Measurements from ENCODE around the gene LDB1. TPM values are rescaled to one million over a fixed set of nuclear protein-coding genes. Genes with fewer than 3 reads are reported as not detected.

LDB1 gene
- polyA plus RNA-seq, 4 donors = 108 to 149 (median 124) TPM

DNA sequence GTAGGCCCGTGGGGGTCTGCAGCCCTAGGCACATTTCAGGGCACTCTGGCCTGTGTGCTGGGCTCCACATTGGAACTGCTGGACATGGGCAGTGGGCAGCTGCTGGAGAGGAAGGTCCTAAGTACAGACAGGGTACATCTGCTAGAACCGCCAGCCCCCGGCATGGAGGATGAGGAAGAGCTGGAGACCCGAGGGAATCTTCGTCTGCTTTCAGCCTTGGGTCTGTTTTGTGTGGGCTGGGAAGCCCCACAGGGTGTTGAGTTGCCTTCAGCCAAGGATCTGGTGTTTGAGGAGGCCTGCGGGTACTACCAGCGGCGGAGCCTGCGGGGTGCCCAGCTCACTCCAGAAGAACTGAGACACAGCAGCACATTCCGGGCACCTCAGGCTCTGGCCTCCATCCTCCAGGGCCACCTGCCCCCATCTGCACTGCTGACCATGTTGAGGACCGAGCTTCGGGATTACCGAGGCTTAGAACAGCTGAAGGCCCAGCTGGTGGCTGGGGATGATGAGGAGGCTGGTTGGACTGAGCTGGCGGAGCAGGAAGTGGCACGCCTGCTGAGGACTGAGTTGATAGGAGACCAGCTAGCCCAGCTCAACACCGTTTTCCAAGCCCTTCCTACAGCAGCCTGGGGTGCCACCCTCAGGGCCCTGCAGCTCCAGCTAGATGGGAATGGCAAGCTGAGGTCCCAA, 53.6 kb downstream of the LDB1 start:
- DNase-seq (ENCODE audit: low read depth in 4 of 4, low spot score in 2 of 4) = no peak

DNA sequence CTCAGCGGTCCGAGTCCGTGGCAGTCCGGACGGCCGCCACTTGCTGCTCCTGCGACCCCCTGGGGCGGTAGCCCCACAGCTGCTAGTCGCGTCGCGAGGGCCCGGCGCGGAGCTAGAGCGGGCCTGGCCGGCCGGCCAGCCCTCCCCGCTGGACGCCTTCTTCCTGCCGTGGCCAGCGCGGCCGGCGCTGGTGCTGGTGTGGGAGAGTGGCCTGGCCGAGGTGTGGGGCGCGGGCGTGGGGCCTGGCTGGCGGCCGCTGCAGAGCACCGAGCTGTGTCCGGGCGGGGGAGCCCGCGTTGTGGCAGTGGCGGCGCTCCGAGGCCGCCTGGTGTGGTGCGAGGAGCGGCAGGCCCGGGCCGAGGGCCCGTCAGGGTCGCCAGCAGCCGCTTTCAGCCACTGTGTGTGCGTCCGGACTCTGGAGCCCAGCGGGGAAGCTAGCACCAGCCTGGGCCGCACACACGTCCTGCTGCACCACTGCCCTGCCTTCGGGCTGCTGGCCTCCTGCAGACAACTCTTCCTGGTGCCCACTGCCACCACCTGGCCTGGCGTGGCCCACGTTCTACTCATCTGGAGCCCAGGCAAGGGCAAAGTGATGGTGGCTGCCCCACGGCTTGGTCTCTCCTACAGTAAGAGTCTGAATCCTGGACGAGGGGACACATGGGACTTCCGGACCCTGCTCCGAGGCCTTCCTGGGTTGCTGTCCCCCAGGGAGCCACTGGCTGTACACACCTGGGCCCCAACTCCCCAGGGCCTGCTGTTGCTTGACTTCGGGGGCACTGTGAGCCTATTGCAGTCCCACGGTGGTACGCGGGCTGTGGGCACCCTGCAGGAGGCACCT, 54.4 kb downstream of the LDB1 start:
- DNase-seq (ENCODE audit: low read depth in 4 of 4, low spot score in 2 of 4) = peak in 1 of 4 donors; percentile 11

DNA sequence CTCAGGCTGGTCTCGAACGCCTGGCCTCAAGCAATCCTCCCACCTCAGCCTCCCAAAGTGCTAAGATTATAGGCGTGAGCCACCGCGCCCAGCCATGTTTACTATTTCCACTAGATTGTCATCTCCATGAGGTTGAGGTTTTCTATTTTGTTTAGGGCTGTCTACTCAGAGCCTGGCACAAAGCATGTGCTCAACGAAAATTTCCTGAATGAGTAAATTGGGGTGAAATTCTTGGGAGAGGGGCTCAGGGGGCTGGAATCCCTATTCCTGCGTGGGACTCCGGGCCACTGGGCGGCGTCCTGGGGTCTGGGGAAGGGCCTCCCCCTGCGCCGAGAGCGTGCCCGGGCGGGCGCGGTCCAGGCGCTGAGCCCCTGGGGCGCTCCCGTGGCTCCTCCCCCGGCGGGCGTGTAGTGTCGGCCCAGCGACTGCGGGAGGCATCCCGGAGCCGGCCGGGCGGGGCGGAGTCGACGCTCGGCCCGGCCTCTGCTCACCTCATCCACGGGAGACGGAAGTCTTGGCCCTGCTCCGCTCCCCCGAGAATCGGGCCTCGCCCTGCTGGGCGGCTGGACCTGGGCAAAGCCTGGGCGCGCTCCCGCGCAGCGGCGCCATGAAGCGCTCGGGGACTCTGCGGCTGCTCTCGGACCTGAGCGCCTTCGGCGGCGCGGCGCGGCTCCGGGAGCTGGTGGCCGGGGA, 55.2 kb downstream of the LDB1 start, which contains the start of gene HPS6:
Gene HPS6, plus strand, starts transcription at position 482 of the 693 bp plus-strand sequence. Its CDS starts 126 bp downstream, at position 608.
- peak in 3 of 4 donors; percentile 55 to 78 (median 78) for DNase-seq (ENCODE audit: low read depth in 4 of 4, low spot score in 2 of 4)

DNA sequence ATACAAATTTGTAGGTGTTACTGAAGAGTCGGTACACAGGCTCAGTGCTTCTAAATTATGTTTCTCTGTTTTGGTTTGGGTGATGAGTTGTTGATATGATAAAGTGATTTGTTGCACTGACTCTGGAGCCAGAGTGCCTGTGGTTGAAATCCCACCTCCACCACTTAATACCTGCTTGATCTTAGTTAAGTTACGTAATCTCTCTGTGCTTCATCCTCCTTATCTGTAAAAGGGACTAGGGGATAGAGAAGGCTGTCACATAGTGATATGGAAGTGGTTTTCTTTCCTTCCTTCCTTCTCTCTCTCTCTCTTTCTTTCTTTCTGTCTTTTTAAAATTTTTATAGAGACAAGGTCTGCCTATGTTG, 55.7 kb downstream of the LDB1 start:
- no peak for DNase-seq (ENCODE audit: low read depth in 4 of 4, low spot score in 2 of 4)

DNA sequence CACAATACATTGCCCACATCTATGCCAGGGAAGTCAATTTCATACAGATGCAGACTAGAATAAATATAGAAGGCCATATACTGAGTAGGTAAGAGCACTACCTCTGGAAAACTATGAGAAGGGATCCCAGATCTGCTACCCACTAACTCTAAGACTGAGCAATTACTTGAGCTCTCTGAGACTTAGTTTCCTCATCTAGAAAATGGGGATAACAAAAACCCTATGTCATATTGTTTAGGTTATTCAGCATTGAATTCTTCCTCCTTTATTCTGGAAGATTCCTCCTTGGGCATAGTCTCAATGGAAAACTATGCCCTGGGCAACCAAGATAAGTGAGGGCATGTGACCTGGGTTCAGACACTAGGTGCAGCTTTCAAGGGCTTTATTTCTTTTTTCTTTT, 60.2 kb downstream of the LDB1 start:
- DNase-seq (ENCODE audit: low read depth in 4 of 4, low spot score in 2 of 4) = no peak

Other genes starting within 250 kb of the LDB1 start
- gene ARMH3, start 64.2 kb downstream of the LDB1 start, polyA plus RNA-seq (ENCODE audit: insufficient read length in 4 of 4) = 10 to 100 TPM; 16.6 to 21.1 (median 19.5) TPM
- gene HPS6, start 55.0 kb downstream of the LDB1 start, polyA plus RNA-seq (ENCODE audit: insufficient read length in 4 of 4) = 10 to 100 TPM; 10.8 to 17.5 (median 13.7) TPM
- 10 to 100 TPM; 27.5 to 41.2 (median 33.5) TPM for gene PPRC1, start 12.7 kb upstream of the LDB1 start, polyA plus RNA-seq (ENCODE audit: insufficient read length in 4 of 4)
- 10 to 100 TPM; 89.0 to 98.2 (median 93.0) TPM for gene NOLC1, start 32.0 kb upstream of the LDB1 start, polyA plus RNA-seq (ENCODE audit: insufficient read length in 4 of 4)
- 1 to 10 TPM; 1.9 to 2.9 (median 2.5) TPM for gene ELOVL3, start 105.9 kb upstream of the LDB1 start, polyA plus RNA-seq (ENCODE audit: insufficient read length in 4 of 4)
- 1 to 10 TPM in 3 of 4 donors, under 1 TPM in 1; 0.58 to 1.1 (median 1.1) TPM for gene PITX3, start 121.1 kb upstream of the LDB1 start, polyA plus RNA-seq (ENCODE audit: insufficient read length in 4 of 4)
- 10 to 100 TPM; 39.9 to 58.8 (median 47.2) TPM for gene GBF1, start 125.2 kb upstream of the LDB1 start, polyA plus RNA-seq (ENCODE audit: insufficient read length in 4 of 4)